Endothelial cell of umbilical vein (primary cell): ENCODE measurements around the gene ADI1. TPM values are rescaled to one million over a fixed set of nuclear protein-coding genes. Genes with fewer than 3 reads are reported as not detected.

Source experiments
- BruUV-seq: library from RNA; stranded (reverse); fragments of 400-500 nt; replicated peaks from 2 replicates; lab custom pipeline; 2021; lab: Mats Ljungman, UMichigan
- CTCF ChIA-PET: fragments of 300-600, 350-600 bp; sonication (Branson Sonifier 250); formaldehyde crosslinking; loops from one replicate; lab custom pipeline; 2021; ENCODE audit warnings: antibody characterized with exemption, inconsistent platforms; lab: Charles Lee
- POLR2A ChIA-PET: fragments of 300-600, 350-600 bp; sonication (Branson Sonifier 250); formaldehyde crosslinking; loops from one replicate; lab custom pipeline; 2021; ENCODE audit warnings: antibody characterized with exemption, inconsistent platforms; lab: Charles Lee
- DNase-seq: peaks from one replicate; pipeline ENCODE4 v3.0.0-alpha.2; 2011; ENCODE audit warnings: low read depth, low spot score
- FAIRE-seq: peaks from 2 replicates; lab custom pipeline; 2011; peaks lifted over from hg19 to GRCh38; lab: Jason Lieb, UNC
- H2AFZ ChIP-seq: 2 replicates; pipeline ENCODE4 v1.6.0; 2012; ENCODE audit warnings: low read depth, low read length, control low read depth, inconsistent platforms
- H3K27ac ChIP-seq: 2 replicates; pipeline ENCODE4 v1.5.1; 2011; ENCODE audit warnings: low read depth, mild to moderate bottlenecking, control low read depth, low read length, moderate library complexity; ENCODE audit not compliant: insufficient read depth
- H3K27me3 ChIP-seq, 2 experiments: 2 replicates each; pipeline versions ENCODE4 v1.6.0 to v1.6.1; 2011; ENCODE audit warnings: low read length in 2 of 2, mixed read lengths in 1 of 2; ENCODE audit not compliant: control insufficient read depth in 2 of 2, insufficient read depth in 2 of 2
- H3K36me3 ChIP-seq, 2 experiments: 2 replicates in 1 of 2; 3 replicates in 1 of 2; pipeline ENCODE4 v1.5.1; 2011; ENCODE audit warnings: low read length in 2 of 2, mild to moderate bottlenecking in 1 of 2, moderate library complexity in 1 of 2; ENCODE audit not compliant: control insufficient read depth in 2 of 2, insufficient read depth in 2 of 2; ENCODE audit errors: extremely low read depth in 1 of 2
- H3K4me1 ChIP-seq: 3 replicates; pipeline ENCODE4 v1.5.1; 2011; ENCODE audit warnings: mild to moderate bottlenecking, low read length; ENCODE audit not compliant: control insufficient read depth, insufficient read depth; ENCODE audit errors: extremely low read depth
- H3K4me2 ChIP-seq: 2 replicates; pipeline ENCODE4 v1.6.1; 2011; ENCODE audit warnings: low read length, control low read depth, mixed read lengths; ENCODE audit not compliant: insufficient read depth
- H3K4me3 ChIP-seq, 3 experiments: fragments of 200-600 bp in 1 of 3; sonication (generic), shearing (Covaris generic) in 1 of 3; replicated peaks in 1 of 3; 2 replicates each; pipeline ENCODE4 v1.5.1; 2011 to 2016; ENCODE audit warnings: control low read depth in 3 of 3, low read length in 3 of 3, mild to moderate bottlenecking in 2 of 3, inconsistent platforms in 1 of 3, low read depth in 1 of 3, moderate library complexity in 1 of 3; ENCODE audit not compliant: insufficient read depth in 1 of 3
- H3K79me2 ChIP-seq: 2 replicates; pipeline ENCODE4 v1.6.0; 2012; ENCODE audit warnings: low read length, inconsistent platforms; ENCODE audit not compliant: control insufficient read depth, insufficient read depth
- H3K9ac ChIP-seq: replicated peaks from 2 replicates; pipeline ENCODE3; 2011; ENCODE audit warnings: low read length, control low read depth; ENCODE audit not compliant: insufficient read depth; ENCODE audit errors: extremely low read depth
- H3K9me1 ChIP-seq: replicated peaks from 3 replicates; pipeline ENCODE4 v1.6.0; 2011; ENCODE audit warnings: mild to moderate bottlenecking, low read length; ENCODE audit not compliant: control insufficient read depth, insufficient read depth; ENCODE audit errors: extremely low read depth
- H3K9me3 ChIP-seq: replicated peaks from 2 replicates; pipeline ENCODE4 v1.5.1; 2012; ENCODE audit warnings: low read length, inconsistent platforms; ENCODE audit not compliant: control insufficient read depth, insufficient read depth
- H4K20me1 ChIP-seq: replicated peaks from 2 replicates; pipeline ENCODE3; 2011; ENCODE audit warnings: mild to moderate bottlenecking, low read length; ENCODE audit not compliant: control insufficient read depth, insufficient read depth; ENCODE audit errors: extremely low read depth
- EZH2 ChIP-seq: IDR thresholded peaks from 2 replicates; pipeline ENCODE4 v1.6.1; 2012; ENCODE audit warnings: borderline replicate concordance, low read depth, mild to moderate bottlenecking, moderate library complexity, low read length, inconsistent platforms; ENCODE audit not compliant: severe bottlenecking
- FOS ChIP-seq: IDR thresholded peaks from 2 replicates; pipeline ENCODE4 v1.6.1; 2011; ENCODE audit warnings: mild to moderate bottlenecking, low read length, moderate library complexity, borderline replicate concordance; ENCODE audit not compliant: insufficient read depth
- GATA2 ChIP-seq: IDR thresholded peaks from 2 replicates; pipeline ENCODE4 v1.7.0; 2011; ENCODE audit warnings: low read depth, mild to moderate bottlenecking, moderate library complexity, mixed read lengths, low read length; ENCODE audit not compliant: insufficient read length, insufficient read depth
- JUN ChIP-seq: IDR thresholded peaks from 2 replicates; pipeline ENCODE4 v1.6.1; 2011; ENCODE audit warnings: borderline replicate concordance, low read depth; ENCODE audit not compliant: insufficient read length, insufficient read depth
- MYC ChIP-seq: IDR thresholded peaks from one replicate; pipeline ENCODE4 v1.6.1; 2011; ENCODE audit warnings: mild to moderate bottlenecking, low read depth, low read length
- POLR2A ChIP-seq: IDR thresholded peaks from 2 replicates; pipeline ENCODE4 v1.6.1; 2012; ENCODE audit warnings: low read depth, mild to moderate bottlenecking, control low read depth, low read length
- POLR2AphosphoS5 ChIP-seq: IDR thresholded peaks from 2 replicates; pipeline ENCODE4 v1.6.1; 2012; ENCODE audit warnings: low read depth, mild to moderate bottlenecking, control low read depth, low read length, moderate library complexity; ENCODE audit not compliant: insufficient read depth
- dilution Hi-C: fragments of 300-500 bp; cut with MboI; formaldehyde crosslinking; loops from one replicate; pipeline ENCODE4 v1.15.0; 2019; ENCODE audit warnings: low sequenced_read_pairs; ENCODE audit not compliant: extremely low pct_ligation_motif_present
- intact Hi-C: fragments of 100-400 bp; cut with micrococcal nuclease; formaldehyde crosslinking; loops from one replicate; pipeline ENCODE4 v1.10.0; 2022
- polyA plus RNA-seq, 4 experiments: library from polyadenylated mRNA; depleted of rRNA in 3 of 4; stranded (reverse) in 3 of 4; unstranded in 1 of 4; fragments of >200 nt; gene quantifications; 2 replicates each; pipeline versions ENCODE4 v1.2.1 to v1.2.3, GENCODE V29; 2011 to 2012; ENCODE audit warnings: missing spikeins in 1 of 4
- total RNA-seq: library from RNA; stranded (reverse); gene quantifications from 2 replicates; pipeline ENCODE4 v1.2.3, GENCODE V29; 2021
- TF ChIP-seq, protein P1 (sequence below), 2 donors: IDR thresholded peaks; 1 replicate in 1 of 2; 2 replicates in 1 of 2; pipeline ENCODE4 v1.5.1; 2011; ENCODE audit warnings: low read length in 2 of 2, mild to moderate bottlenecking in 2 of 2, moderate library complexity in 2 of 2, control low read depth in 1 of 2, inconsistent platforms in 1 of 2, low read depth in 1 of 2; ENCODE audit not compliant: insufficient read depth in 1 of 2; ENCODE audit errors: extremely low read depth in 1 of 2
- TF ChIP-seq, protein P2 (sequence below): IDR thresholded peaks from 2 replicates; pipeline ENCODE4 v1.6.1; 2011; ENCODE audit not compliant: insufficient read depth, insufficient read length

The ADI1 gene
- total and polyA plus RNA-seq, 2 donors (not counting 3 experiments of a cell fraction or from before 2014, with no cell fraction given), result 38.6 to 49.7 TPM

DNA sequence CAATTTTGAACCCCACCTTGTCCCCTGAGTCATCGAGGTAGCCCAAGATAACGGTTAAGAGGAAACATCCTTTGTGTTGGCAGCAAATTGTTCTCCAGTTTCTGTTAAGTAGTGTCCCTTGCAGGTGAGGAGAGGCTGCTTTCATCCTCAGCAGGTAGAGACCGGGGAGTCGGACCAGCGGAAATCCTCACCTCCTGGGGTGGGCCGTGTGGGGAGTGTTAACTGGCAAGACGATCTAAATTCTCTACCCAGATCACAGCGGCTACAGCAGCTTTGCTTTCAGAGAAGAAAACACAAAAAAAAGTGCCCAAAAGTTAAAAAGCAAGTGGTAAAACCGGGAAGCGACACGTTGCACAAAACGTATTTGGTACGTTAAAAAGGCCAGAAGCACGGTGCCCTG is 63.2 kb downstream of the ADI1 start:
- BruUV-seq, result no TSS peak
- Histone ChIP-seq H3K79me2 (no peaks in the 10 kb centered on the region), H3K27me3 (no peaks in the 10 kb centered on the region), H3K4me2 (no peak overlapping the region), H3K9me1 (no peaks in the 10 kb centered on the region), H3K36me3 (peaks cover 2 to 10% of the 10 kb centered on the region in 2 experiments), H3K27ac (no peak overlapping the region), H2AFZ (no peak overlapping the region), H3K4me1 (peaks cover 3% of the 10 kb centered on the region), H3K9ac (no peak overlapping the region), H3K9me3 (no peaks in the 10 kb centered on the region), H4K20me1 (no peaks in the 10 kb centered on the region), H3K4me3 (no peak overlapping the region)
- POLR2A ChIA-PET, result no interaction called here
- dilution Hi-C loops (no loop called here), intact Hi-C loops (no loop called here)
- no peak for DNase-seq
- no peak for TF ChIP-seq POLR2A
- no peak for TF ChIP-seq JUN
- no peak for TF ChIP-seq MYC
- TF ChIP-seq, protein P1, sequence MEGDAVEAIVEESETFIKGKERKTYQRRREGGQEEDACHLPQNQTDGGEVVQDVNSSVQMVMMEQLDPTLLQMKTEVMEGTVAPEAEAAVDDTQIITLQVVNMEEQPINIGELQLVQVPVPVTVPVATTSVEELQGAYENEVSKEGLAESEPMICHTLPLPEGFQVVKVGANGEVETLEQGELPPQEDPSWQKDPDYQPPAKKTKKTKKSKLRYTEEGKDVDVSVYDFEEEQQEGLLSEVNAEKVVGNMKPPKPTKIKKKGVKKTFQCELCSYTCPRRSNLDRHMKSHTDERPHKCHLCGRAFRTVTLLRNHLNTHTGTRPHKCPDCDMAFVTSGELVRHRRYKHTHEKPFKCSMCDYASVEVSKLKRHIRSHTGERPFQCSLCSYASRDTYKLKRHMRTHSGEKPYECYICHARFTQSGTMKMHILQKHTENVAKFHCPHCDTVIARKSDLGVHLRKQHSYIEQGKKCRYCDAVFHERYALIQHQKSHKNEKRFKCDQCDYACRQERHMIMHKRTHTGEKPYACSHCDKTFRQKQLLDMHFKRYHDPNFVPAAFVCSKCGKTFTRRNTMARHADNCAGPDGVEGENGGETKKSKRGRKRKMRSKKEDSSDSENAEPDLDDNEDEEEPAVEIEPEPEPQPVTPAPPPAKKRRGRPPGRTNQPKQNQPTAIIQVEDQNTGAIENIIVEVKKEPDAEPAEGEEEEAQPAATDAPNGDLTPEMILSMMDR (IDR thresholded peaks at IDR 0.05; ENCODE audit: extremely low read depth in 1 of 2, insufficient read depth in 1 of 2, low read depth in 1 of 2, low read length in 2 of 2), result no peak
- no peak for TF ChIP-seq GATA2
- TF ChIP-seq, protein P2, sequence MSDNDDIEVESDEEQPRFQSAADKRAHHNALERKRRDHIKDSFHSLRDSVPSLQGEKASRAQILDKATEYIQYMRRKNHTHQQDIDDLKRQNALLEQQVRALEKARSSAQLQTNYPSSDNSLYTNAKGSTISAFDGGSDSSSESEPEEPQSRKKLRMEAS, result no peak
- TF ChIP-seq POLR2AphosphoS5, result no peak
- no peak for TF ChIP-seq EZH2
- no peak for TF ChIP-seq FOS
- CTCF ChIA-PET, result interaction anchor here (1.6 kb wide), 1 partner anchor 32 kb away, joined by 3 read pairs; no protein-coding TSS in a partner anchor
- FAIRE-seq, result no peak
